ENCODE measurements around the gene ELL2. TPM values are rescaled to one million over a fixed set of nuclear protein-coding genes. Genes with fewer than 3 reads are reported as not detected.

Gene ELL2
- polyA plus RNA-seq, 1 experiment = 58.9 TPM

- no peak for TF ChIP-seq CTCF (IDR thresholded peaks at IDR 0.05; ENCODE audit: insufficient read depth, low read depth, low read length)
- Histone ChIP-seq H3K4me3 (ENCODE audit: low read depth, low read length) (no peak overlapping the region), H3K36me3 (ENCODE audit: control insufficient read depth, insufficient read depth, low read length) (no peaks in the 10 kb centered on the region), H3K27me3 (ENCODE audit: control insufficient read depth, insufficient read depth, low read length) (no peaks in the 10 kb centered on the region)
- ChIA-PET CTCF (interaction anchor here (0.7 to 1.9 kb wide), 4 partner anchors 9 to 1264 kb away, joined by 3 to 7 read pairs (median 3); no protein-coding TSS in a partner anchor), POLR2A (no interaction called here)
- DNase-seq (ENCODE audit: low read depth) = no peak
These were observed 99.6 kb downstream of the ELL2 start for GRCh38 chr5:95861864-95862561.

GRCh38 chr5:95861221-95861863 is 100.3 kb downstream of the ELL2 start:
- POLR2A ChIA-PET = interaction anchor here (0.7 kb wide), 1 partner anchor 378 kb away, joined by 3 read pairs; no protein-coding TSS in a partner anchor
- H3K4me3 ChIP-seq (ENCODE audit: low read depth, low read length) = no peak overlapping the region

GRCh38 chr5:95859661-95860060 is 102.0 kb downstream of the ELL2 start:
- POLR2A ChIA-PET = no interaction called here
- CTCF ChIA-PET = interaction anchor here (0.8 to 2.0 kb wide), 9 partner anchors 79 to 474 kb away, joined by 3 to 8 read pairs (median 5); no protein-coding TSS in a partner anchor

More at GRCh38 chr5:95861221-95861863, 100.3 kb downstream of the ELL2 start:
- CTCF ChIA-PET = interaction anchor here (0.7 to 1.9 kb wide), 4 partner anchors 10 to 1265 kb away, joined by 3 to 7 read pairs (median 3); no protein-coding TSS in a partner anchor
- DNase-seq (ENCODE audit: low read depth) = peak; percentile 96
- no peaks in the 10 kb centered on the region for H3K27me3 ChIP-seq (ENCODE audit: control insufficient read depth, insufficient read depth, low read length)
- H3K36me3 ChIP-seq (ENCODE audit: control insufficient read depth, insufficient read depth, low read length) = no peaks in the 10 kb centered on the region
- no peak for TF ChIP-seq CTCF (IDR thresholded peaks at IDR 0.05; ENCODE audit: insufficient read depth, low read depth, low read length)

GRCh38 chr5:95858661-95859595 is 102.7 kb downstream of the ELL2 start:
- peak; percentile 98 for DNase-seq (ENCODE audit: low read depth)
- Histone ChIP-seq H3K36me3 (ENCODE audit: control insufficient read depth, insufficient read depth, low read length) (no peaks in the 10 kb centered on the region), H3K27me3 (ENCODE audit: control insufficient read depth, insufficient read depth, low read length) (no peaks in the 10 kb centered on the region), H3K4me3 (ENCODE audit: low read depth, low read length) (peak overlapping the region; percentile 10; the same call in 1 of the 2 replicates)
- TF ChIP-seq CTCF (IDR thresholded peaks at IDR 0.05; ENCODE audit: insufficient read depth, low read depth, low read length) = peak; percentile 92
- POLR2A ChIA-PET = interaction anchor here (0.6 kb wide), 1 partner anchor 284 kb away, joined by 5 read pairs; no protein-coding TSS in a partner anchor
- CTCF ChIA-PET = interaction anchor here (0.6 to 2.2 kb wide), 17 partner anchors 10 to 477 kb away, joined by 3 to 13 read pairs (median 5); no protein-coding TSS in a partner anchor

More at GRCh38 chr5:95859661-95860060, 102.0 kb downstream of the ELL2 start:
- no peaks in the 10 kb centered on the region for H3K27me3 ChIP-seq (ENCODE audit: control insufficient read depth, insufficient read depth, low read length)
- no peak for TF ChIP-seq CTCF (IDR thresholded peaks at IDR 0.05; ENCODE audit: insufficient read depth, low read depth, low read length)
- H3K4me3 ChIP-seq (ENCODE audit: low read depth, low read length) = no peak overlapping the region
- DNase-seq (ENCODE audit: low read depth) = no peak
- no peaks in the 10 kb centered on the region for H3K36me3 ChIP-seq (ENCODE audit: control insufficient read depth, insufficient read depth, low read length)

Measured in BJ (cell line).